Activated B cell treated with CpG ODN at 0.5 μM for 24 hours (primary cell): ENCODE data around the gene NTHL1. TPM values are rescaled to one million over a fixed set of nuclear protein-coding genes. Genes with fewer than 3 reads are reported as not detected.

ENCODE experiments used
- ATAC-seq: fragments of 200-7000 bp; cut with Tn5 transposase; one replicate; pipeline ENCODE4 v1.10.0; 2021; ENCODE audit warnings: low read depth, mild to moderate bottlenecking, moderate library complexity
- CTCF ChIA-PET: fragments of 350-600 bp; sonication (Branson Sonifier 250); formaldehyde crosslinking; loops from one replicate; lab custom pipeline; 2021; ENCODE audit warnings: antibody characterized with exemption; lab: Charles Lee
- POLR2A ChIA-PET: fragments of 350-600 bp; sonication (Branson Sonifier 250); formaldehyde crosslinking; loops from one replicate; lab custom pipeline; 2021; ENCODE audit warnings: antibody characterized with exemption; lab: Charles Lee
- DNase-seq: peaks from one replicate; pipeline ENCODE4 v3.0.0; 2022
- H3K27ac Mint-ChIP-seq: one replicate; pipeline ENCODE4 v1.8.0; 2020; ENCODE audit warnings: mixed read lengths
- H3K27me3 Mint-ChIP-seq: one replicate; pipeline ENCODE4 v1.8.0; 2021; ENCODE audit warnings: mixed read lengths
- H3K36me3 Mint-ChIP-seq: one replicate; pipeline ENCODE4 v1.8.0; 2021; ENCODE audit warnings: low read depth, mixed read lengths
- H3K4me1 Mint-ChIP-seq: one replicate; pipeline ENCODE4 v1.8.0; 2021; ENCODE audit warnings: mixed read lengths
- H3K4me3 Mint-ChIP-seq: one replicate; pipeline ENCODE4 v1.8.0; 2020; ENCODE audit warnings: mild to moderate bottlenecking, mixed read lengths
- H3K9me3 Mint-ChIP-seq: one replicate; pipeline ENCODE4 v1.8.0; 2020; ENCODE audit warnings: mixed read lengths
- intact Hi-C: fragments of 100-400 bp; cut with micrococcal nuclease; formaldehyde crosslinking; loops from one replicate; pipeline ENCODE4 v1.15.1; 2024
- total RNA-seq: library from RNA; stranded (reverse); gene quantifications from 2 replicates; pipeline ENCODE4 v1.2.3, GENCODE V29; 2022
- TF ChIP-seq, protein P1 (sequence below): fragments of 200-600 bp; IDR thresholded peaks from one replicate; pipeline ENCODE4 v1.8.0; 2022; ENCODE audit warnings: antibody characterized with exemption, mild to moderate bottlenecking

The NTHL1 gene
- total RNA-seq, 1 donor from 2014 or later: 10.5 TPM

DNA sequence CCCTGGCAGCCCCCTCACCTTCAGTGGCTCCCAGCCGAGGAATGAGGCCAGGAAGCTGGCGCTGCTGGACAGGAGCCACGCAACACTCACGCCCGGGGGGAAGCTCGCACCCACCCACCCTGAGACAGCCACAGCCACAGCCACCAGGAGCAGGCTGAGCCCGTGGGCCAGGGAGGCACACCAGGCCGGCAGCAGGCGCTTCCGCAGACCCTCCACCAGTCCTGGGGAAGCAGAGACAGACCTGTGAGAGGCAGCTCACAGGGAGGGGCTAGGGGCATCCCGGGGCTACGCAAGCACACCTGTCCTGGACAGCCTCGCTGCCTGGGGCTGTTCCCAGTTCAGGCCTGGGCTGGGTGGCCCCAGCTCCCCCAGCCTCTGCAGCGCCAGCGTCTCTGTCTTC, 46.2 kb upstream of the NTHL1 start:
- DNase-seq (no peak), ATAC-seq (no peak)
- TF ChIP-seq, protein P1, sequence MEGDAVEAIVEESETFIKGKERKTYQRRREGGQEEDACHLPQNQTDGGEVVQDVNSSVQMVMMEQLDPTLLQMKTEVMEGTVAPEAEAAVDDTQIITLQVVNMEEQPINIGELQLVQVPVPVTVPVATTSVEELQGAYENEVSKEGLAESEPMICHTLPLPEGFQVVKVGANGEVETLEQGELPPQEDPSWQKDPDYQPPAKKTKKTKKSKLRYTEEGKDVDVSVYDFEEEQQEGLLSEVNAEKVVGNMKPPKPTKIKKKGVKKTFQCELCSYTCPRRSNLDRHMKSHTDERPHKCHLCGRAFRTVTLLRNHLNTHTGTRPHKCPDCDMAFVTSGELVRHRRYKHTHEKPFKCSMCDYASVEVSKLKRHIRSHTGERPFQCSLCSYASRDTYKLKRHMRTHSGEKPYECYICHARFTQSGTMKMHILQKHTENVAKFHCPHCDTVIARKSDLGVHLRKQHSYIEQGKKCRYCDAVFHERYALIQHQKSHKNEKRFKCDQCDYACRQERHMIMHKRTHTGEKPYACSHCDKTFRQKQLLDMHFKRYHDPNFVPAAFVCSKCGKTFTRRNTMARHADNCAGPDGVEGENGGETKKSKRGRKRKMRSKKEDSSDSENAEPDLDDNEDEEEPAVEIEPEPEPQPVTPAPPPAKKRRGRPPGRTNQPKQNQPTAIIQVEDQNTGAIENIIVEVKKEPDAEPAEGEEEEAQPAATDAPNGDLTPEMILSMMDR: no peak
- ChIA-PET CTCF (no interaction called here), POLR2A (no interaction called here)
- no peaks in the 10 kb centered on the region for H3K4me1 Mint-ChIP-seq
- H3K4me3 Mint-ChIP-seq: no peak overlapping the region
- peaks cover 43% of the 10 kb centered on the region for H3K36me3 Mint-ChIP-seq
- H3K27me3 Mint-ChIP-seq: no peaks in the 10 kb centered on the region
- intact Hi-C loops: no loop called here
- H3K9me3 Mint-ChIP-seq: no peaks in the 10 kb centered on the region
- H3K27ac Mint-ChIP-seq: no peak overlapping the region

- Mint-ChIP-seq H3K9me3 (no peaks in the 10 kb centered on the region), H3K27ac (no peak overlapping the region), H3K4me3 (no peak overlapping the region), H3K27me3 (no peaks in the 10 kb centered on the region), H3K4me1 (no peaks in the 10 kb centered on the region), H3K36me3 (peaks cover 49% of the 10 kb centered on the region)
- ATAC-seq: no peak
- ChIA-PET POLR2A (no interaction called here), CTCF (no interaction called here)
- intact Hi-C loops: no loop called here
- TF ChIP-seq, protein P1: no peak
- DNase-seq: no peak
Observed at GRCh38 chr16:2092866-2093265, 45.2 kb upstream of the NTHL1 start.

DNA sequence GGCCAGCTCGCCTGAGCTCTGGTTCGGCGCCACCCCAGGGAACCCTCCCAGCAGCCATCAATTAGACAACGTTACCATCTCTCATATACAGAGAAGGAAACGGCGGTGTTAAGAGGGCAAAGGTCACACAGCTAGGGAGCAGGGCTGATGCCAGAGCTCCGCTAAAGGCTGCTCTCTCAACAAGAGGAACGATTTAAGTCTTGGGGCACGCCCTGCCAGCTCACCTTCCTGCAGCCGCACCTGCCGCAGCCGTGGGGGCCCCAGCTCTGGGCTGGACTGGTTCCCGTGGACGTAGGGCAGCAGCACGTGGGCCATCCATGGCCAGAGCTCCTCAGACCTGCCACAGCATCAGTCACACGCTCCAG, 44.6 kb upstream of the NTHL1 start:
- CTCF ChIA-PET: no interaction called here
- ATAC-seq (no peak), DNase-seq (no peak)
- intact Hi-C loops: no loop called here
- Mint-ChIP-seq H3K27me3 (no peaks in the 10 kb centered on the region), H3K27ac (no peak overlapping the region), H3K4me3 (no peak overlapping the region), H3K4me1 (peaks cover under 1% of the 10 kb centered on the region), H3K9me3 (no peaks in the 10 kb centered on the region), H3K36me3 (peaks cover 50% of the 10 kb centered on the region)
- TF ChIP-seq, protein P1: no peak
- POLR2A ChIA-PET: interaction anchor here (1.2 kb wide), 1 partner anchor 63 kb away, joined by 4 read pairs; the partner anchor contains the start of gene TRAF7

- H3K9me3 Mint-ChIP-seq: no peaks in the 10 kb centered on the region
- peaks cover 52% of the 10 kb centered on the region for H3K36me3 Mint-ChIP-seq
- intact Hi-C loops: no loop called here
- no peaks in the 10 kb centered on the region for H3K27me3 Mint-ChIP-seq
- no peak overlapping the region for H3K4me3 Mint-ChIP-seq
- H3K27ac Mint-ChIP-seq: no peak overlapping the region
- peaks cover 6% of the 10 kb centered on the region for H3K4me1 Mint-ChIP-seq
- ATAC-seq (no peak), DNase-seq (no peak)
- CTCF ChIA-PET: no interaction called here
- TF ChIP-seq, protein P1: no peak
- POLR2A ChIA-PET: interaction anchor here (1.2 kb wide), 1 partner anchor 63 kb away, joined by 4 read pairs; the partner anchor contains the start of gene TRAF7
Observed at GRCh38 chr16:2091547-2092255, 44.1 kb upstream of the NTHL1 start.

GRCh38 chr16:2090777-2091546, 43.3 kb upstream of the NTHL1 start:
- ChIA-PET POLR2A (interaction anchor here (1.2 kb wide), 1 partner anchor 64 kb away, joined by 4 read pairs; the partner anchor contains the start of gene TRAF7), CTCF (no interaction called here)
- H3K9me3 Mint-ChIP-seq: no peaks in the 10 kb centered on the region
- peak; percentile 47 for ATAC-seq
- no peak overlapping the region for H3K4me3 Mint-ChIP-seq
- intact Hi-C loops: no loop called here
- TF ChIP-seq, protein P1: no peak
- no peak for DNase-seq
- peaks cover 6% of the 10 kb centered on the region for H3K4me1 Mint-ChIP-seq
- H3K36me3 Mint-ChIP-seq: peaks cover 53% of the 10 kb centered on the region
- H3K27ac Mint-ChIP-seq: no peak overlapping the region
- H3K27me3 Mint-ChIP-seq: no peaks in the 10 kb centered on the region
